Pancreas (tissue), 10 donors: ENCODE measurements around the gene TMEM35A. TPM values are rescaled to one million over a fixed set of nuclear protein-coding genes. Genes with fewer than 3 reads are reported as not detected.
"Not testable (repeated sequence)": the region's sequence is repeated elsewhere in the genome, so short reads cannot be mapped to it uniquely, and the experiment has no call there.

ENCODE experiments used
- ATAC-seq, 4 donors: fragments of 200-7000 bp; cut with Tn5 transposase; one replicate each; pipeline versions ENCODE4 v1.8.0 to v1.9.1; 2020; ENCODE audit warnings: mild to moderate bottlenecking in 4 of 4, moderate library complexity in 4 of 4
- DNase-seq, 6 donors: peaks; one replicate each; pipeline ENCODE4 v3.0.0-alpha.2; 2020
- FAIRE-seq: peaks from 2 replicates; lab custom pipeline; 2012; peaks lifted over from hg19 to GRCh38; lab: Jason Lieb, UNC
- H3K27ac ChIP-seq, 4 donors: fragments of 200-600 bp; sonication (generic); 1 replicate in 3 of 4; 2 replicates in 1 of 4; pipeline versions ENCODE4 v1.5.0 to v1.8.0; 2020
- H3K27me3 ChIP-seq, 4 donors: fragments of 200-600 bp; one replicate each; pipeline ENCODE4 v1.8.0; 2021
- H3K36me3 ChIP-seq, 3 donors: fragments of 200-600 bp; sonication (generic) in 1 of 3; one replicate each; pipeline versions ENCODE4 v1.5.0 to v1.8.0; 2020 to 2021
- H3K4me1 ChIP-seq, 3 donors: fragments of 200-600 bp; one replicate each; pipeline ENCODE4 v1.8.0; 2021
- H3K4me3 ChIP-seq, 4 donors: fragments of 200-600 bp; sonication (generic) in 2 of 4; one replicate each; pipeline versions ENCODE4 v1.5.0 to v1.8.0; 2020 to 2021
- H3K9me3 ChIP-seq, 4 donors: fragments of 200-600 bp; one replicate each; pipeline ENCODE4 v1.8.0; 2021
- WGBS, 2 donors: extraction: QIAGEN DNeasy Blood & Tissue Kit; methylation state at CpG; one replicate each; pipeline ENCODE4 v1.1.7; 2013; 5-methylcytosine and 5-hydroxymethylcytosine counted together
- intact Hi-C, 3 donors: fragments of 100-400 bp; cut with DNase I; formaldehyde crosslinking; loops; one replicate each; pipeline versions ENCODE4 v1.11.1 to v1.14.2; 2022
- polyA plus RNA-seq, 2 donors: library from polyadenylated mRNA; stranded (reverse); fragments of 200-250 nt; gene quantifications; one replicate each; pipeline ENCODE4 v1.2.3, GENCODE V29; 2013
- total RNA-seq, 6 donors: library from RNA; stranded (reverse); fragmentation: NEBNext Ultra II Directional in 4 of 6; extraction: Animal tissue kit (Norgen Biotek cat#: 25700) in 4 of 6; gene quantifications; one replicate each; pipeline versions ENCODE4 v1.2.1 to v1.2.4, GENCODE V29; 2021 to 2023
- TF ChIP-seq, protein P1 (sequence below), 4 donors: fragments of 200-600 bp; sonication (generic) in 3 of 4; IDR thresholded peaks; one replicate each; pipeline versions ENCODE4 v1.5.0 to v1.8.0; 2021; ENCODE audit warnings: antibody characterized with exemption in 4 of 4
- donor health status: healthy with polysubstance abuse.
- donor health status: DM: no; HTN: no; CAD: no; lungs with moderate emphysema.
- donor health status: DM: no; HTN: no; CAD: no.
- donor health status: control.
- donor health status: control.
- donor health status: Bipolar disorder and iron deficiency.
- donor health status: DM: yes; HTN: yes; CAD: no.
- donor health status: DM: no; HTN: no; CAD: no.
- donor health status: DM: no; HTN: no; CAD: no.
- donor health status: DM: yes; HTN: yes; CAD: no.

Gene TMEM35A
- total and polyA plus RNA-seq, 8 donors, result 0.08 to 0.59 (median 0.15) TPM; not detected in 1

DNA sequence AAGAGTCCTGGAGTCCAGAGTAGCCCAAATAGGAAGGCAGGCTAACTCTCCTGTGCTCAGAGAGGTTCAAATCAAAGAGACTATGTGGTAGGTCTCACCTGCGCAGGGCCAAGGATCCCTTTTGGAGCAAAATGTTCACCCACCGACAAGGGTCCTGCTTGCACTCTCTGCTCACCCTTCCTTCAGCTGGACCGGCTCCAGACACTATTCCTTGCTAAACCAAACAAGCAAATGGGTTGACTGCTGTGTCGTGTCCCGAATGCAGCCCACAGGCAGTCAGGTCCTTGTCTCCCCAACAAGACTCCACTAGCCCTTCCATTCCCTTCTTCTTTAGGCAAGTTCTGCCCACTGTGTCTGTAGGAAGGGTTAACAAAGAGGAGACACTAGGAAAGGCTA, 27.5 kb upstream of the TMEM35A start:
- peaks cover 0 to 3% (median 0%) of the 10 kb centered on the region in 4 donors for H3K27me3 ChIP-seq
- FAIRE-seq, result no peak
- no peaks in the 10 kb centered on the region for H3K9me3 ChIP-seq
- H3K27ac ChIP-seq, result peak overlapping the region; percentile 67 to 88 (median 79)
- H3K4me1 ChIP-seq, result no peaks in the 10 kb centered on the region
- 6 to 36% methylated on average over 5 of the region's 5 CpGs for WGBS, 2 donors
- TF ChIP-seq, protein P1, sequence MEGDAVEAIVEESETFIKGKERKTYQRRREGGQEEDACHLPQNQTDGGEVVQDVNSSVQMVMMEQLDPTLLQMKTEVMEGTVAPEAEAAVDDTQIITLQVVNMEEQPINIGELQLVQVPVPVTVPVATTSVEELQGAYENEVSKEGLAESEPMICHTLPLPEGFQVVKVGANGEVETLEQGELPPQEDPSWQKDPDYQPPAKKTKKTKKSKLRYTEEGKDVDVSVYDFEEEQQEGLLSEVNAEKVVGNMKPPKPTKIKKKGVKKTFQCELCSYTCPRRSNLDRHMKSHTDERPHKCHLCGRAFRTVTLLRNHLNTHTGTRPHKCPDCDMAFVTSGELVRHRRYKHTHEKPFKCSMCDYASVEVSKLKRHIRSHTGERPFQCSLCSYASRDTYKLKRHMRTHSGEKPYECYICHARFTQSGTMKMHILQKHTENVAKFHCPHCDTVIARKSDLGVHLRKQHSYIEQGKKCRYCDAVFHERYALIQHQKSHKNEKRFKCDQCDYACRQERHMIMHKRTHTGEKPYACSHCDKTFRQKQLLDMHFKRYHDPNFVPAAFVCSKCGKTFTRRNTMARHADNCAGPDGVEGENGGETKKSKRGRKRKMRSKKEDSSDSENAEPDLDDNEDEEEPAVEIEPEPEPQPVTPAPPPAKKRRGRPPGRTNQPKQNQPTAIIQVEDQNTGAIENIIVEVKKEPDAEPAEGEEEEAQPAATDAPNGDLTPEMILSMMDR (IDR thresholded peaks at IDR 0.05), result no peak
- H3K4me3 ChIP-seq, result peak overlapping the region; percentile 13 to 57 (median 40)
- ATAC-seq, result peak in 2 of 4 donors; percentile 1 to 3
- peak in 1 of 6 donors; percentile 24 for DNase-seq
- no peaks in the 10 kb centered on the region for H3K36me3 ChIP-seq
- intact Hi-C loops, result no loop called here

DNA sequence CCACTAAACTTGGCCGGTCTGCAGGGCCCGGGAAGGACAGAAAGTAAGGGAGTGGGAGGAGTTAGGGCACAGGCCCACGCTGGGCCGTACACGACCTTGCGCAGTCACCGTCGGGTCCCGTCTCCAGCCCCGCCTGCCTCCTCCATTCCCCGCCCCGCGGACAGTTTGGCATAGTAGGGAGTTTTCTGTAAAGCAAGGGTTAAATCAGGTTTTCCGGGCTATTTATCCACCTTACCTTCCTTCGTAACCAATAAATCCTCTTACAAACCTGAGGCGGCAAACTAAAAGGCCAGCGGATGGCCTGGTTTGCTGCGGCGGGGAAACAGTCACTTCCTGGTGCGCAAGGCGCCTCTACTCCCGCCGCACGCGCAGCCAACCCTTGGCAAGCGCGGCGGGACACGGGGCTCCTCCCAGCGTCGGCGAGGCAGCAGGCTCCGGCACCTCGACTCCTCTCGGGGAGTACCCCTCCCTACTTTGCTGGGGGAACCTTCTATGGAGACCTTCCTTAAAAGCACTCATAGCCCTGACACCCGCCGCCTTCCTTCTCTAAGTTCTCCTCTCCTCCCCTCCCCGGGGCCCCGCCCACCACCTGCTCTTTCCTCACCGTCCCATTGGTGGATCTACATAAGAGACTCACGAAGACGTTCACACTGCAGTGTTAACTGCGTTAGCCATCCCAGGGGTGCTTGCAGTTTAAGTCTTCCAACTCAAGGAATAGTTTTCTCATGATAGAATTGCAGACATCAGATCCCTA, 27.0 kb upstream of the TMEM35A start, which contains the start of gene TRMT2B:
Gene TRMT2B, minus strand, starts transcription at position 563 of the 754 bp plus-strand sequence. CDS start 9,822 bp downstream, outside the sequence.
- H3K36me3 ChIP-seq, result no peaks in the 10 kb centered on the region
- ATAC-seq (peak; percentile 94 to 98 (median 97)), DNase-seq (peak; percentile 63 to 81 (median 77)), FAIRE-seq (no peak)
- no peaks in the 10 kb centered on the region for H3K9me3 ChIP-seq
- peaks cover 0 to 3% (median 0%) of the 10 kb centered on the region in 4 donors for H3K27me3 ChIP-seq
- TF ChIP-seq, protein P1 (IDR thresholded peaks at IDR 0.05), result no peak
- H3K4me1 ChIP-seq, result no peaks in the 10 kb centered on the region
- H3K27ac ChIP-seq, result peak within 1 kb of the TSS; percentile 67 to 88 (median 79)
- peak within 1 kb of the TSS; percentile 13 to 57 (median 40) for H3K4me3 ChIP-seq
- 1 to 34% methylated on average over 38 to 43 of the region's 43 CpGs for WGBS, 2 donors
- intact Hi-C loops, result no loop called here

DNA sequence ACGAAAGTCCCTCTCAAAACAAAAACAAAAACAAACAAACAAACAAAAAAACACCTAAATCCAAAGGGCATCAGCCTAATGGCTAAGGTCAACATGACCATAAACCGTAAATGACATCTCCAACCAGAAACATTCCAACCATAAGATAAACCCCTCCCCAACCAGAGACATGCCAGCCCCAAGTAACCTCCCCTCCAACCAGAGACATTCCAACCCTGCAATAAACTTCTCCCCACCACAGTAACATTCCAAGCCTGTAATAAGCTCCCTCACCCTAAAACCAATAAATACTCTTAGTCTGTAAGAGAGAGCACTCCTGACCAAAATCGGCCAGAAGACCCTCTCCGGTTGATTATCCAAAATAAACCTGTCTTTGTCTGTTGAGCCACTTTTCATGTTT, 22.1 kb upstream of the TMEM35A start:
- 72 to 84% methylated on average over 4 of the region's 4 CpGs for WGBS, 2 donors
- H3K4me1 ChIP-seq, ATAC-seq, DNase-seq, H3K4me3 ChIP-seq, H3K27ac ChIP-seq, H3K27me3 ChIP-seq, FAIRE-seq, H3K9me3 ChIP-seq, intact Hi-C loops, H3K36me3 ChIP-seq: not testable (repeated sequence)

DNA sequence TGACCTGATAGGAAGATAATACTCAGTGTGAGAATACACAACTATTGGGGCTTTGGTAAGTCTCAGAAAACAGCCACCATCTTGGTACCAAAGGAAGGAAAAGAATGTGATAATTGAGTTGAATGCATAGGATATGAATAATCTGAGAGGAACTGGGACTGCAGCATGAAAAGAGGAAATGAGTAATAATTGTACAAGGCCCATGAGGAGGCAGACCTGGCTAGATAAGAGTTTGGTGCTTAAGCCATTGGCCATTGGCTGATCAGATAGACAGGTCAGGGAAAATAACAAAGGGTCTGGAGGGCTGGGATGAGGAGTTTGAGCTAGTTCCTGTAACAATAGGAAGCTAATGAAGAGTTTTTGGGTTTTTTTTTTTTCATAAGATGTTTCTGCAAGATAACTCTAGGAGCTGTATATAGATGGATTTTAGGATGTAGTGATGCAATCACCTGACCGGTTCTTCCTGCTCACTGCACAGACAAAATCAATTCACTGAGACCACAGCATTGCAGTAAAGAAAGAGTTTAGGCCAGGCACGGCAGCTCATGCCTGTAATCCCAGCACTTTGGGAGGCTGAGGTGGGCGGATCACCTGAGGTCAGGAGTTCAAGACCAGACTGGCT, 21.5 kb upstream of the TMEM35A start:
- 71 to 72% methylated on average over 3 of the region's 3 CpGs for WGBS, 2 donors
- H3K4me3 ChIP-seq, result no peak overlapping the region
- ATAC-seq, result no peak
- no peak for DNase-seq
- no peaks in the 10 kb centered on the region for H3K27me3 ChIP-seq
- H3K9me3 ChIP-seq, result no peaks in the 10 kb centered on the region
- H3K27ac ChIP-seq, result no peak overlapping the region
- TF ChIP-seq, protein P1 (IDR thresholded peaks at IDR 0.05), result no peak
- no peaks in the 10 kb centered on the region for H3K36me3 ChIP-seq
- FAIRE-seq, result no peak
- H3K4me1 ChIP-seq, result no peaks in the 10 kb centered on the region
- intact Hi-C loops, result no loop called here

DNA sequence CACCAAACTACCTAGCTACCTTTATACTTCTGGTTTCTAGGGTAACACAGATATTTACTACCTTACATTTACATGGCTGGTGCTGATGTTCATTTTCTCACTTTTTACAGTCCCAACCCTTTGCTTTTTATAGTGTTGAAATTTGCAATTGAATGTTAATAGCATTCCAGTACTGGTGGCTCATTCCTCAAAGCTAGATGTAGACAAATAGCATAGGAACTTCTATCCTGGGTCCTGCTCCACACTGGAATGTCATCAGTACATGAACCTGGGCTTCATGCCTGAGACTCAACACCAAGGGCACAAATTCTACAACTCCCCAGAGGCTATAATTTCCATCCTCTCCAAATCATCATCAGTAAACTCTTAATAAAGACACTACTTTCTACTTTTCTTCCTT, 16.5 kb upstream of the TMEM35A start:
- TF ChIP-seq, protein P1 (IDR thresholded peaks at IDR 0.05), result no peak
- FAIRE-seq, result no peak

More for the DNA sequence above, 16.5 kb upstream of the TMEM35A start:
- Histone ChIP-seq H3K4me3 (no peak overlapping the region), H3K4me1 (no peaks in the 10 kb centered on the region), H3K36me3 (no peaks in the 10 kb centered on the region), H3K27ac (no peak overlapping the region), H3K9me3 (no peaks in the 10 kb centered on the region), H3K27me3 (peaks cover 0 to 4% (median 0%) of the 10 kb centered on the region in 4 donors)
- intact Hi-C loops, result no loop called here
- ATAC-seq (no peak), DNase-seq (no peak)
